A673 (cell line): ENCODE results near the gene KCNQ4.

ENCODE experiments used
- EZH2 ChIP-seq: fragments of 200-600 bp; sonication (generic); IDR thresholded peaks from 2 replicates; pipeline ENCODE4 v1.6.1; 2017; ENCODE audit warnings: borderline replicate concordance, low read depth, mild to moderate bottlenecking, mixed read lengths, antibody characterized with exemption, low read length; ENCODE audit not compliant: poor library complexity, severe bottlenecking
- TF ChIP-seq, protein P1 (sequence below): fragments of 300-800, 200-600 bp; sonication (generic); conservative IDR thresholded peaks from 2 replicates; pipeline ENCODE4 v1.5.1; 2017; ENCODE audit warnings: low read depth, mild to moderate bottlenecking, antibody characterized with exemption, low read length, moderate library complexity, mixed read lengths

DNA sequence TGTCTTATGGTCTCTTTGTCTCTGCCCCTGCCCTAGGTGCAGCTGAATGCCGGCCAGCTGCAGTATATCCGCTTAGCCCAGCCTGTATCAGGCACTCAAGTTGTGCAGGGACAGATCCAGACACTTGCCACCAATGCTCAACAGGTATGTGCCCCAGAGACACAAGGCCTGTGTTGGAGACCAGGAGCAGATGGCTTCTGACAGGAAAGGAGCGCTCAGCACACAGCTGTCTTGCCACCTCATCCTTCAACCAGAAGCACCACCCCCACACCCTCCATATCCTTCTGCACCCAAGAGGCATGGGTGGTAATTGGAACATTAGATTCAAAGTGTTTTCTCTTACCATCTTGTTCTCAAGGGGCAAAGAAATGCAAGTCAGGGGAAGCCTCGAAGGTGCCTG is 17.0 kb upstream of the KCNQ4 start:
- TF ChIP-seq, protein P1, sequence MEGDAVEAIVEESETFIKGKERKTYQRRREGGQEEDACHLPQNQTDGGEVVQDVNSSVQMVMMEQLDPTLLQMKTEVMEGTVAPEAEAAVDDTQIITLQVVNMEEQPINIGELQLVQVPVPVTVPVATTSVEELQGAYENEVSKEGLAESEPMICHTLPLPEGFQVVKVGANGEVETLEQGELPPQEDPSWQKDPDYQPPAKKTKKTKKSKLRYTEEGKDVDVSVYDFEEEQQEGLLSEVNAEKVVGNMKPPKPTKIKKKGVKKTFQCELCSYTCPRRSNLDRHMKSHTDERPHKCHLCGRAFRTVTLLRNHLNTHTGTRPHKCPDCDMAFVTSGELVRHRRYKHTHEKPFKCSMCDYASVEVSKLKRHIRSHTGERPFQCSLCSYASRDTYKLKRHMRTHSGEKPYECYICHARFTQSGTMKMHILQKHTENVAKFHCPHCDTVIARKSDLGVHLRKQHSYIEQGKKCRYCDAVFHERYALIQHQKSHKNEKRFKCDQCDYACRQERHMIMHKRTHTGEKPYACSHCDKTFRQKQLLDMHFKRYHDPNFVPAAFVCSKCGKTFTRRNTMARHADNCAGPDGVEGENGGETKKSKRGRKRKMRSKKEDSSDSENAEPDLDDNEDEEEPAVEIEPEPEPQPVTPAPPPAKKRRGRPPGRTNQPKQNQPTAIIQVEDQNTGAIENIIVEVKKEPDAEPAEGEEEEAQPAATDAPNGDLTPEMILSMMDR = no peak
- TF ChIP-seq EZH2 = no peak
